HepG2 (cell line): ENCODE results near the gene ACSL6. TPM values are rescaled to one million over a fixed set of nuclear protein-coding genes. Genes with fewer than 3 reads are reported as not detected.

ENCODE experiments used
- ATAC-seq: fragments of 200-7000 bp; cut with Tn5 transposase; 3 replicates; pipeline ENCODE4 v1.9.1; 2020; ENCODE audit warnings: mild to moderate bottlenecking, moderate library complexity
- BruUV-seq: library from RNA; stranded (reverse); fragments of 400-500 nt; replicated peaks from 2 replicates; lab custom pipeline; 2021; lab: Mats Ljungman, UMichigan
- CTCF ChIA-PET: fragments of 300-600 bp; formaldehyde crosslinking; extraction: SDS; loops from one replicate; lab custom pipeline; 2021; ENCODE audit warnings: low total read pairs, inconsistent platforms, low intra/inter-chr PET ratio; lab: Yijun Ruan, JAX
- POLR2A ChIA-PET: fragments of 350-600 bp; sonication (Branson Sonifier 250); formaldehyde crosslinking; loops from one replicate; lab custom pipeline; 2020; ENCODE audit warnings: antibody characterized with exemption, inconsistent platforms; lab: Yijun Ruan, JAX
- DNase-seq: peaks from one replicate; pipeline ENCODE4 v3.0.0-alpha.2; 2015; ENCODE audit warnings: low spot score
- FAIRE-seq: peaks from 3 replicates; lab custom pipeline; 2011; peaks lifted over from hg19 to GRCh38; lab: Jason Lieb, UNC
- H2AFZ ChIP-seq: one replicate; pipeline ENCODE4 v1.6.1; 2011; ENCODE audit warnings: low read length, inconsistent platforms
- H3K27ac ChIP-seq: fragments of 300-600 bp; 3 replicates; pipeline ENCODE4 v1.8.0; 2011; ENCODE audit warnings: mixed run types, mild to moderate bottlenecking, mixed read lengths, low read length, inconsistent platforms; ENCODE audit not compliant: insufficient read depth; ENCODE audit errors: extremely low read length
- H3K27me3 ChIP-seq, 2 experiments: fragments of 200-600 bp in 1 of 2; 2 replicates in 1 of 2; 3 replicates in 1 of 2; pipeline versions ENCODE4 v1.6.0 to v1.8.0; 2011; ENCODE audit warnings: low read length in 2 of 2, mild to moderate bottlenecking in 2 of 2, moderate library complexity in 2 of 2, inconsistent platforms in 1 of 2; ENCODE audit not compliant: insufficient read depth in 2 of 2, control insufficient read depth in 1 of 2
- H3K36me3 ChIP-seq, 2 experiments: fragments of 200-600 bp in 1 of 2; replicated peaks in 1 of 2; 2 replicates in 1 of 2; 3 replicates in 1 of 2; pipeline versions ENCODE4 v1.5.1 to v1.8.0; 2011; ENCODE audit warnings: low read length in 2 of 2, inconsistent platforms in 1 of 2; ENCODE audit not compliant: insufficient read depth in 2 of 2, control insufficient read depth in 1 of 2
- H3K4me1 ChIP-seq: 2 replicates; pipeline ENCODE4 v1.5.1; 2012; ENCODE audit warnings: low read length, inconsistent platforms; ENCODE audit not compliant: insufficient read depth
- H3K4me2 ChIP-seq: 2 replicates; pipeline ENCODE4 v1.6.0; 2011; ENCODE audit warnings: low read depth, low read length, inconsistent platforms
- H3K4me3 ChIP-seq, 3 experiments: fragments of 200-600 bp in 1 of 3; sonication (generic), shearing (Covaris generic) in 1 of 3; replicated peaks in 1 of 3; 2 replicates each; pipeline ENCODE4 v1.5.1; 2011 to 2016; ENCODE audit warnings: low read length in 3 of 3, inconsistent platforms in 2 of 3, low read depth in 2 of 3, mild to moderate bottlenecking in 2 of 3, control low read depth in 1 of 3, mixed read lengths in 1 of 3; ENCODE audit not compliant: insufficient read depth in 1 of 3
- H3K79me2 ChIP-seq: one replicate; pipeline ENCODE4 v1.6.1; 2011; ENCODE audit warnings: low read length, inconsistent platforms; ENCODE audit not compliant: insufficient read depth
- H3K9ac ChIP-seq: 2 replicates; pipeline ENCODE4 v1.6.0; 2011; ENCODE audit warnings: mild to moderate bottlenecking, low read depth, low read length, inconsistent platforms; ENCODE audit not compliant: insufficient read depth
- H3K9me3 ChIP-seq: 2 replicates; pipeline ENCODE4 v1.5.1; 2012; ENCODE audit warnings: mild to moderate bottlenecking, low read length
- H4K20me1 ChIP-seq: 2 replicates; pipeline ENCODE4 v1.6.0; 2011; ENCODE audit warnings: inconsistent platforms, mild to moderate bottlenecking, low read length, moderate library complexity; ENCODE audit not compliant: insufficient read depth
- E2F1 ChIP-seq: sonication (generic); formaldehyde crosslinking; IDR thresholded peaks from 2 replicates; pipeline ENCODE4 v1.5.0; 2020; ENCODE audit warnings: missing genetic modification reagents
- FOSL2 ChIP-seq: sonication (generic); formaldehyde crosslinking; IDR thresholded peaks from 2 replicates; pipeline ENCODE4 v1.4.0; 2020; ENCODE audit warnings: missing genetic modification reagents
- GLI4 ChIP-seq: sonication (generic); formaldehyde crosslinking; IDR thresholded peaks from 2 replicates; pipeline ENCODE4 v1.5.1; 2020; ENCODE audit warnings: missing genetic modification reagents, mild to moderate bottlenecking, moderate library complexity, borderline replicate concordance
- JDP2 ChIP-seq: sonication (generic); formaldehyde crosslinking; IDR thresholded peaks from 2 replicates; pipeline ENCODE4 v1.8.1; 2022; ENCODE audit warnings: missing genetic modification reagents, borderline replicate concordance
- KDM2A ChIP-seq: sonication (generic); formaldehyde crosslinking; IDR thresholded peaks from 2 replicates; pipeline ENCODE4 v1.4.0; 2020; ENCODE audit warnings: low read depth, missing genetic modification reagents, borderline replicate concordance
- KDM4B ChIP-seq: sonication (generic); formaldehyde crosslinking; IDR thresholded peaks from 2 replicates; pipeline ENCODE4 v1.4.0; 2020; ENCODE audit warnings: missing genetic modification reagents
- KDM5A ChIP-seq: fragments of 200-600 bp; sonication (generic); IDR thresholded peaks from 2 replicates; pipeline ENCODE4 v1.7.0; 2018; ENCODE audit warnings: antibody characterized with exemption, mild to moderate bottlenecking, low read length, borderline replicate concordance
- PHF5A ChIP-seq: IDR thresholded peaks from one replicate; pipeline ENCODE4 v1.6.1; 2018; ENCODE audit warnings: low read depth, missing genetic modification reagents; ENCODE audit not compliant: unreplicated experiment
- REL ChIP-seq: sonication (generic); formaldehyde crosslinking; conservative IDR thresholded peaks from 2 replicates; pipeline ENCODE4 v1.8.0; 2022; ENCODE audit warnings: mild to moderate bottlenecking, missing genetic modification reagents, moderate library complexity
- TBX3 ChIP-seq: fragments of 450-650 bp; IDR thresholded peaks from 2 replicates; pipeline ENCODE4 v1.6.1; 2017; ENCODE audit warnings: antibody characterized with exemption, mild to moderate bottlenecking, inconsistent platforms, borderline replicate concordance
- ZMAT3 ChIP-seq: sonication (generic); formaldehyde crosslinking; conservative IDR thresholded peaks from 2 replicates; pipeline ENCODE4 v1.7.0; 2021; ENCODE audit warnings: missing genetic modification reagents
- ZNF703 ChIP-seq: sonication (generic); formaldehyde crosslinking; IDR thresholded peaks from 2 replicates; pipeline ENCODE4 v1.5.1; 2020; ENCODE audit warnings: missing genetic modification reagents, mild to moderate bottlenecking, moderate library complexity, borderline replicate concordance
- ZNF720 ChIP-seq: sonication (generic); formaldehyde crosslinking; IDR thresholded peaks from 2 replicates; pipeline ENCODE4 v1.4.0; 2020; ENCODE audit warnings: missing genetic modification reagents
- ZNF878 ChIP-seq: sonication (generic); formaldehyde crosslinking; IDR thresholded peaks from 2 replicates; pipeline ENCODE4 v1.8.1; 2023; ENCODE audit warnings: mild to moderate bottlenecking, missing genetic modification reagents, moderate library complexity
- ZXDC ChIP-seq: sonication (generic); formaldehyde crosslinking; IDR thresholded peaks from 2 replicates; pipeline ENCODE4 v1.5.0; 2020; ENCODE audit warnings: mild to moderate bottlenecking, missing genetic modification reagents
- WGBS: methylation state at CpG from one replicate; pipeline ENCODE4 v1.1.6; 2017; ENCODE audit warnings: low lambda C conversion rate; 5-methylcytosine and 5-hydroxymethylcytosine counted together
- in situ Hi-C: cut with HindIII; loops from 2 replicates; pipeline ENCODE4 v1.10.0; 2017; ENCODE audit warnings: low pct_unique_long_range_greater_than_20kb; ENCODE audit not compliant: extremely low pct_ligation_motif_present
- intact Hi-C: fragments of 100-400 bp; cut with micrococcal nuclease; formaldehyde crosslinking; loops from one replicate; pipeline ENCODE4 v1.10.0; 2022; ENCODE audit not compliant: unreplicated experiment
- polyA plus RNA-seq, 8 experiments: library from polyadenylated mRNA; depleted of rRNA in 3 of 8; stranded (reverse) in 7 of 8; unstranded in 1 of 8; fragments of >200 nt; fragmentation: Illumina TruSeq in 4 of 8; extraction: Trizol in 4 of 8; gene quantifications; 2 replicates each; pipeline versions ENCODE4 v1.2.1 to v1.2.3, GENCODE V29; 2011 to 2016; ENCODE audit warnings: low read depth in 4 of 8, missing spikeins in 1 of 8, mixed read lengths in 1 of 8; ENCODE audit not compliant: insufficient read depth in 1 of 8
- total RNA-seq, 5 experiments: library from RNA; depleted of rRNA; stranded (reverse); fragments of >200 nt; fragmentation: Illumina TruSeq; extraction: Trizol; gene quantifications; 2 replicates each; pipeline ENCODE4 v1.2.3, GENCODE V29; 2016; ENCODE audit warnings: low read depth in 1 of 5

ACSL6 gene
- total and polyA plus RNA-seq, 2 of the 13 experiments (the other 11 are each of a cell fraction or from before 2014, with no cell fraction given), result 3.7 to 3.8 TPM

GRCh38 chr5:132049559-132049958, 38.1 kb upstream of the ACSL6 start:
- no peaks in the 10 kb centered on the region for H4K20me1 ChIP-seq
- no peak overlapping the region for H3K27ac ChIP-seq
- ChIA-PET CTCF (no interaction called here), POLR2A (no interaction called here)
- no TSS peak for BruUV-seq
- no peak overlapping the region for H2AFZ ChIP-seq
- H3K4me2 ChIP-seq, result no peak overlapping the region
- H3K4me3 ChIP-seq, result no peak overlapping the region
- in situ Hi-C loops, result no loop called here
- no peak for DNase-seq
- TF ChIP-seq ZNF703 (CRISPR knock-in tag), result no peak
- no peak for TF ChIP-seq ZNF720 (CRISPR knock-in tag)
- no peak for TF ChIP-seq ZMAT3 (CRISPR knock-in tag)
- TF ChIP-seq FOSL2, result no peak
- no peak for TF ChIP-seq E2F1 (CRISPR knock-in tag)
- TF ChIP-seq, all 625 proteins: peak for 0
- 53% methylated on average over 12 of the region's 12 CpGs for WGBS
- Histone ChIP-seq H3K9me3 (no peaks in the 10 kb centered on the region), H3K79me2 (no peaks in the 10 kb centered on the region), H3K4me1 (no peaks in the 10 kb centered on the region), H3K9ac (no peak overlapping the region), H3K27me3 (peaks cover 1 to 28% of the 10 kb centered on the region in 2 experiments; a peak in 3 of 5 replicates), H3K36me3 (no peaks in the 10 kb centered on the region)
- FAIRE-seq, result no peak
- ATAC-seq, result no peak
- intact Hi-C loops, result no loop called here

- peaks cover 0 to 25% of the 10 kb centered on the region in 2 experiments; a peak in 3 of 5 replicates for H3K27me3 ChIP-seq
- no peaks in the 10 kb centered on the region for H3K4me1 ChIP-seq
- no peak overlapping the region for H3K4me3 ChIP-seq
- no peak overlapping the region for H3K27ac ChIP-seq
- no peak overlapping the region for H3K4me2 ChIP-seq
- no peaks in the 10 kb centered on the region for H3K9me3 ChIP-seq
- no peak overlapping the region for H2AFZ ChIP-seq
- H4K20me1 ChIP-seq, result no peaks in the 10 kb centered on the region
- ChIA-PET CTCF (no interaction called here), POLR2A (no interaction called here)
- intact Hi-C loops (no loop called here), in situ Hi-C loops (no loop called here)
- H3K9ac ChIP-seq, result no peak overlapping the region
- ATAC-seq (no peak), DNase-seq (no peak), FAIRE-seq (no peak)
- no TSS peak for BruUV-seq
- no peaks in the 10 kb centered on the region for H3K79me2 ChIP-seq
- H3K36me3 ChIP-seq, result no peaks in the 10 kb centered on the region
- 28% methylated on average over 4 of the region's 4 CpGs for WGBS
- no peak for TF ChIP-seq ZNF878 (CRISPR knock-in tag)
- TF ChIP-seq JDP2, result no peak
- no peak for TF ChIP-seq KDM2A
- no peak for TF ChIP-seq REL
- TF ChIP-seq ZXDC (CRISPR knock-in tag), result no peak
- TF ChIP-seq PHF5A (CRISPR knock-in tag), result no peak
- TF ChIP-seq KDM4B (CRISPR knock-in tag), result no peak
- no peak for TF ChIP-seq KDM5A
- no peak for TF ChIP-seq GLI4
- no peak for TF ChIP-seq TBX3
These were observed 37.6 kb upstream of the ACSL6 start for GRCh38 chr5:132049093-132049492.
